PC-3 (cell line): Measurements from ENCODE around the gene TPK1.

Experiments used
- CTCF ChIP-seq: fragments of 300-600 bp; sonication (generic); conservative IDR thresholded peaks from 2 replicates; pipeline ENCODE4 v1.5.1; 2017; ENCODE audit warnings: antibody characterized with exemption, low read depth, mild to moderate bottlenecking, low read length
- EZH2phosphoT487 ChIP-seq: fragments of 300-600 bp; sonication (generic); IDR thresholded peaks from 2 replicates; pipeline ENCODE4 v1.6.1; 2018; ENCODE audit warnings: mild to moderate bottlenecking, antibody characterized with exemption, low read length, borderline replicate concordance

GRCh38 chr7:144516729-144517525 lies 318.9 kb downstream of the TPK1 start:
- TF ChIP-seq CTCF = no peak
- TF ChIP-seq EZH2phosphoT487 = no peak
